ENCODE data around the gene INTS14.
A peak's percentile ranks its signal among the peaks of the same experiment; 100 is the strongest.
"Not testable (repeated sequence)": the region's sequence is repeated elsewhere in the genome, so short reads cannot be mapped to it uniquely, and the experiment has no call there.

INTS14 gene

DNA sequence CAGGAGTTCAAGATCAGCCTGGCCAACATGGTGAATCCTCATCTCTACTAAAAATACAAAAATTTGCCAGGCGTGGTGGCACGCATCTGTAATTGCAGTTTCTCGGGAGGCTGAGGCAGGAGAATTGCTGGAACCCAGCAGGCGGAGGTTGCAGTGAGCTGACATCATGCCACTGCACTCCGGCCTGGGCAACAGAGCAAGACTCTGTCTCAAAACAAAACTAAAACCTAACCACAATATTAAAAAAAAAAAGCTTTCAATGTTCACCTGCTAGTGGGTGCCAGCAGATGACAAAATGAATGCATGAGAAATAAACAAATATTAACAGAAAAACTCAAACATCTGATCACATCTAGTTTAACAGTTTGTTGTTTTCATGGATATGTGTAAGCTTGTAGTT is 19.8 kb upstream of the INTS14 start:
- DNase-seq (ENCODE audit: low spot score), result no peak

DNA sequence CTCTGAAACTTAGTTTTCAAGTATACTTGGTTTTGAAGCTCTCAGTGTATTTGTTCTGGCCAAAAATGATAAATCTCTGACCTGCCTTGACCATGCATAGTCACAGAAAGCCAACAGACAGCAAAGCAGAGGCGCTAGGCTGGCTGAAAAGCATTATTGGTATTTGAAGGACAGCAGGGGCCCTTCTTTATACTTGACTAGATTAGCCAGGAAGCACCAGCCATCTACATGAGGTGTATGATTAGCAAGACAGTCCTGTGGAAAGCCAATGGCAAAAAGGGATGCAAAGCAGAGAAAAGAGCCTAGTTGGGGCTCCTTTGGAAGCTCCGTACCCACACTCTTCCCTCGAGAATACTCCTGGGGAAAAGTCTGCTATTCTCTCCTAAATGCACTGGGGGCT is 18.6 kb upstream of the INTS14 start:
- no peak for DNase-seq (ENCODE audit: low spot score)

DNA sequence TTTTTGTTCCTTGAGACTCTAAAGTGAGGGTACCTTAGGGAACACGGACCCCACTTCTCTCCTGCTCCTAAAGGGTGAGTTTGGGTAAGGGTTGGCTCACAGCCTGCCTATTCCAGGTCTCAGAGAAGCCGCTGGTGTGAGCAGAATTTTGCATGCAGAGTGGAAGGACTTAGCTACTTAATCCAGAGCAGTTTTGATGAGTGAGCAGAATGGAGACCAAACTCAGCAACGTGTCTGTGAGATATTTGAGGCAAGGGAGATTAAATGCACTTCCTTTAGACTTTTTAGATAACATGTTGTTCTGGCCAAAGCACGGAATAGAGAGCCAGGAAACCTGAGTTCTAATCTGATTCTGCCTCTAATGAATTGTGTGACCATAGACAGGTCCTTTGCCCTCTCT is 15.9 kb upstream of the INTS14 start:
- DNase-seq (ENCODE audit: low spot score), result no peak

DNA sequence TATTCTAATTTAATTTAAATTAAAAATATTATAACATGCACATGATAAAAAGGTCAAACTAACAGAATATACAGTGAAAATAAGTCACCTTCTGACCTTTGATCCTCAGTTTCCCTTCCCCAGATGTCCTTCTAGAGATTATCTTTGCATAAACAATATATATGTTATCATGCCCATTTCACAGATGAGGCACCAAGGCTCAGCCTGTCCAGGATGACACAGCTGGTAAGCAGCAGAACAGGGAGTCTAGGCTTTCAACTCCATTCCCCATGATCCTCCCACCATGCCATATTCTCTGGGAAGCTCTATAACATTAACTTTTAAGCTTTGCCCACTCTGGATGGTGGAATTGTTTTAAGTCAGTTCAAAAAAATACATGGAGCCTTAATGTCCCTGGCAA is 12.2 kb upstream of the INTS14 start:
- no peak for DNase-seq (ENCODE audit: low spot score)

DNA sequence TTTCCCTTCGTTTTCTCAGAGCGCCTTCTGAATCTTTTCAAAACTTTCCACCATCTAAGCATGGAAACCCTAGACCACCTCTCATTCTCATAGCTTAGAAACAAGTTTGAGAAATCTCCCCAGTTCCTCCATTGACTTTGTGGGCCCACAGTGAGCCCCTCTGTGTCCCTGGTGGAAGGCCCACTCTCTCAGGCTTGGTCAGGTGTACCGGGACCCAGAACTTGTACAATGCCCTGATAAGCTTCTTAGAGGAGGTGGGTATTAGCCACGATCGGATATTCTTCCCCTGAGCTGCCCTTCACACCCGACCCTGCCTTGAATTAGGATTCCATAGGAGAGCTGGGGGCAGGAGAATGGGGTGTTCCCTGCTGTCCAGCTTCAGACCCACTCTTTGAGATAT is 10.7 kb upstream of the INTS14 start, which contains the start of gene SLC24A1:
Gene SLC24A1 (plus strand): TSS at position 301 of the 400 bp plus-strand sequence. CDS start 2,143 bp downstream, outside the sequence.
- DNase-seq (ENCODE audit: low spot score), result no peak

DNA sequence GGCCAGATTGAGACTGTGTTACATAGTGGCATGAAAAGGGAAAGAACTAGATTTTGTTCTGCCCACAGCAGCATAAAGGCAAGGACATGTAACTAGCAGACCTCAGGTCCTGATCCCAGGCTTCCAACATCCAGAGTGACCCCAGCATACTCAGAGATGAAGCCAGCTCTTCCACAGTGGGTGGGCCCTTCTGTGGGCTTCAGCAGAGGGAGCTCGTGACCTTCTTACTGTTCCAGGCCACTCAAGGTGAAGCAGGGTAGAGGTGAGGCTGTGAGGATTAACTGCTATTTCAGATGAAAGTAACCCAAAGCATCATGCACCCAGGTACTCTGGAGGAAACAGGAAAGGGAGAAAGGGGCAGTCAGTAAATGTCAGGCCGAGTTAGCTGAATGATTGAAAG is 9.9 kb upstream of the INTS14 start:
- no peak for DNase-seq (ENCODE audit: low spot score)

DNA sequence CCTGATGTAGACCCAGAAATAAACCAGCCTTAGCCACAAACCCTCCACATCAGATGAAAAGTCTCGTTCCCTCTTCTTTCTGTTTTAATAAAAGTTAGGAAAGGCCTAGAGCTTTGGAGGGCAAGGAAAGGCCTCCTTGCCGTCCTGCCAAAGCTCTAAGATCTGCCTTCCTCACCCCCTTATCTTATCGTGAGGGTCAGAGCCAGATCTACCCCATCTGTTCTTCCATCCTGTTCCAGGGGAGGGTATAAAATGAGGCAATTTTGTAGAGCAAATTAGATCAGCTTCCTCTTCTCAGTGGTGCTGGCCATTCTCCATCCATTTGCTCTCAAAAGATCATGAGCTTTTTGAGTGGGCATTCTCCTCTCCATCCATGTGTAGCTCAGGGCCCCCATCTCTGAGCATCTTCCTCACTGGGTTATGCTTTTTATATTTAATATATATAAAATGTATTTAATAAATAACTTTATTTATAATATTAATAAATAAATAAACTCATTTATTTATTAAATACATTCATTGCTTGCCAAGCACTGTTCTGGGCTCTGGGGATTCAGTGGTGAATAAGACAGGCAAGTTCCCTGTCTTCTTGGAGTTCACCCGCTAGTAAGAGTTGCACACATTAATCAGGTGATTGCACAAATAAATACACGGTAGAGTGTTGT is 8.8 kb upstream of the INTS14 start:
- DNase-seq (ENCODE audit: low spot score), result no peak

DNA sequence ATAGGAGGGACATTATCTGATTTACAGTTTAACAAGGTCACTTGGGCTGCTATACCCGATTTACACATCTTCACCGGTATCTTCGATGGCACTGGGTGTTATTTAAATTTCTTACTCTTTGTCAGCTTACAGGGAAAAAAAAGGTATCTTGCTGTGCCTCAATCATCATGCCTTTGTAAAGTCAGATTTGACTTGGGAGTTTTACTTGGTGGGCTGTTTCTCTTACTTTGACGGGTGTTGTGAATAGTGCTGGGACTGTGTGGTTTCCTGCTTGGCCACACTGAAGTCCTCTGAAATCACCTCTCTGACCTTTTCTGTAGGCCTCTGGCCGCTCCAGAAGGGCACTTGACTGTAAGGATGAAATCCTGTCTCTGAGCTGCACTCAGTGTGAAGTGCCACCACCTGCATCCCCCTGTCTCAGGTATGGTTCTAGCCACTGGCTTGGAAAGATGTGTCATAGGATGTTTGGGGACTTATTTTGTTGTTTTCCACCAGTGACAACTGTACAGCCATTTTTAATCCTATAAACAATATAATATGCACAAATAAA is 7.7 kb upstream of the INTS14 start:
- no peak for DNase-seq (ENCODE audit: low spot score)

DNA sequence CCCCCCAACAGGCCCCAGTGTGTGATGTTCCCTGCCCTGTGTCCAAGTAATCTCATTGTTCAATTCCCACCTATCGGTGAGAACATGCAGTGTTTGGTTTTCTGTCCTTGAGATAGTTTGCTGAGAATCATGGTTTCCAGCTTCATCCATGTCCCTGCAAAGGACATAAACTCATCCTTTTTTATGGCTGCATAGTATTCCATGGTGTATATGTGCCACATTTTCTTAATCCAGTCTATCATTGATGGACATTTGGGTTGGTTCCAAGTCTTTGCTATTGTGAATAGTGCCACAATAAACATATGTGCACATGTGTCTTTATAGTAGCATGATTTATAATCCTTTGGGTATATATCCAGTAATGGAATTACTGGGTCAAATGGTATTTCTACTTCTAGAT is 5.0 kb upstream of the INTS14 start:
- DNase-seq (ENCODE audit: low spot score), result not testable (repeated sequence)

DNA sequence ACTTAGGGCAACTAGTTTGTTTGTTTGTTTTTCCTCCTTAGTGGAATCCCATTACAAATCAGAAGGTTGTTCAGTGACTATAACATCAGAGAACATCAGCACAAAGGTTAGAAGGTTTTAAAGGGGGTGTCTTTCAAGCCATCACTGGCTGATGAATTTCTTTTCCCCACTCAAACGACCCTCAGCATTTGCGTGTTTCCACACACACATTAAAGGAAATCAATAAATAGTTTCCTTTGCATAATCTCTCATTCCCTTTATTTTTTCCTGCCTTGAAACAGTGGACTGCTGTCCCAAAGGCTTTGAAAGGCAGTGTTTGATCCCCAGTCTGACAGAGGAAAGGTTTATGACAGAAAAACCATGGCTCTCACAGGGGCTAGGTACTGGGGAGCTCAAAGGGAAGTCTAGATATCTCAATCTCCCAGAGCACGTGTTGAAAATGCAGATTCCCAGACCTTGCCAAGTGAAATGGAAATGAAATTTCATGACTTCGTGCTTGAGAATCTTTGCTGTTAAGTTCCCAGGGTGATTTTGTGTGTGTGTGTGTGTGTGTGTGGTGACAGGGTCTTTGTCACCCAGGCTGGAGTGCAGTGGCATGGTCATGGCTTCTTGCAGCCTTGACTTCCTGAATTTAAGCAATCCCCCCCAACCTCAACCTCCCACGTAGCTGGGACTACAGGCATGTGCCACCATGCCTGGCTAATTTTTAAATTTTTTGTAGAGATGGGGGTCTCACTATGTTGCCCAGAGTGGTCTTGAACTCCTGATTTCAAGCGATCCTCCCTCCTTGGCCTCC is 2.2 kb upstream of the INTS14 start:
- DNase-seq (ENCODE audit: low spot score), result no peak

DNA sequence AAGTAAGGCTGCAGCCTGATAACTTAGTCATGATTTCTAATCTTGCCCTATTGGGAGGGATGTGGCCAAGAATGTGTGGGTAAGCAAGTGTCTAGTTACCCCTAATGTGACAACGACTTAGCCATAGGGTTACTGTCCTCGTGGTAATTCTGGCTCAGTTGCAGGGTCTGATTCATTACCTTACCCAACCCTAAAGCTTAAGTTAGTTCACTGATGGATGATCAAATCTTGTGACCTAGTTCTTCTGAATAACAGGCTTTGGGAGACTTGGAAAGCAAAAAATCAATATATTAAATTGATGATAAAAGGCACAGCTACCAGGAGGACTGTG is 1.6 kb upstream of the INTS14 start:
- no peak for DNase-seq (ENCODE audit: low spot score)

DNA sequence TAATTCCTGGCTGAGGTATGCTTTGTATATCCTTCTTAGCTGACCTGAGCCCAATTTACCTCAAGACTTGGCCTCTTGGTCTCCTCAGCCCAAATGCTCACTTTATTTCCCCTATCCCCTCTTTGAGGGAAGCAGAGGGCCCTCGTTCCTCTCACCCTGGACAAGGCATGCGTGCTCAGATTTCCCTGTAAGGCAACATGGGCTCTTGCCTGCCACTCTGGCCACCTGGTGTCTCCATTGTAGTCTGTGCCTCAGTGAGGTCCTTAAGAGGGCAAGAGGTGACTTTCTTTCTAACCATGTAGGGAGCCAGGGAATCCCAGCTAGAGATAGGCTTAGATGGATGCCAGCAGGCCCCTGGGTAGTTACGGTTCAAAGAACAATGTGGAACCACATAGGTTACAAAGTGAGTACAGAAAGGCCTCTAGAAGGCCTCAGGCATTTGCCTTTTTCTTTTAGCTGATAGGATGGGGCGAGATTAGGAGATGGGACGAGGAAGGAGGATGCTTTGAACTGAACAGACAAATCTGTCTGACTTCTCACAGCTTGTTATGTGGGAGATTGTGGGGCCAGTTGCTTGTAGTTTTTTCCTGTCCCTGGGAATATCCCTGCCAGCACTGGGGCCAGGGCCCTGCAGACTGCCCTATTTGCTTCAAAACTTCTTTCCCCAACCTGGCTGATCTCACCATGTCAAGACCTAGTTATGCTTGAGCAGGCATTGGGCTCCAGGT is 1.1 kb upstream of the INTS14 start:
- no peak for DNase-seq (ENCODE audit: low spot score)

DNA sequence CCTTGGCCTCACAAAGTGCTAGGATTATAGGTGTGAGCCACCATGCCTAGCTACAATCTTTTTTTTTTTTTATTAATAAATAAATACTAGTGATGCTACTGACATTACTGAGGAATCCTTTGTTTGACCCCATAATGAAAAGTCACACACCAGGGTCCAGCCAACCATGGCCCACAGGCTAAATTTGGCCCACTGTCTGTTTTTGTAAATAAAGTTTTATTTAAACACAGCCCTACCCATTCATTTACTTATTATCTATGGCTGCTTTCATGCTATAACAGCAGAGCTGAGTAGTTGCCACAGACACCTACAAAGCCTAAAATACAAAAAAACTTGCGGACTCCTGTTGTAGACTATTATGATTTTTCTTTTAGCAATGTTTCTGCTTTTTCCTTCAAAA is 7.4 kb downstream of the INTS14 start:
- no peak for DNase-seq (ENCODE audit: low spot score)

DNA sequence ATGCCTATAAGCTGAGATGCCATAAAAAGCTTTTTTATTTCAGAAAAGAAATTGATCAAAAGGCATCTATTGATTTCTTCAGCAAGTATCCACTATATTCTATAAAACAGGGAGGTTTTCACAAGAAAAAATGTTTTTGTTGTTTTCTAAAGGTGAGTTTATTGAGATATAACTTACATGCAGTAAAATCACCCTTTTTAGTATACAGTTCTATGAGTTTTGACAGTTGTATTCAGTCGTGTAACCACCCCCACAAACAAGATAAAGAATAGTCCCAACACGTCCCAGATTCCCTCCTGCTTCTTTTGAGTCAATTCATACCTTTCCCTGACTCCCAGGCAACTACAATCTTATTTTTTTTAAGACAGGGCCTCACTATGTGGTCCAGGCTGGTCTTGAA is 7.8 kb downstream of the INTS14 start:
- no peak for DNase-seq (ENCODE audit: low spot score)

DNA sequence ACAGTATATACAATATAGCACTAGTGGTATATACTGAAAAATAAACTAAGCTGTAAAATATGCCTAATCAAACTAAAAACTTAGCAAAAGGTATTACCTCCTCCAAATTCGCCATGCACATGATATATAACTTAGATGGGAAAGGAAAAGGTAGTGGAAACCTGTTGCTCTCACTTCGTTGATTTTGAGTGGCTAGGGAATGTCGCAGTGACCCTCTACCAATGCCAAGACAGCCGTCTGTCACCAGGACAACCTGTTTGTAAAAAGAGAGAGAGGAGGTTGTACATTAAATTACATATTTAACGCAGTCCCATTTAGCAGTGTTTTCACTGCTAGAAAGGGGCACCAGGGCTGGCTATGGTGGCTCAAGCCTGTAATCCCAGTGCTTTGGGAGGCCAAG is 11.3 kb downstream of the INTS14 start:
- no peak for DNase-seq (ENCODE audit: low spot score)

DNA sequence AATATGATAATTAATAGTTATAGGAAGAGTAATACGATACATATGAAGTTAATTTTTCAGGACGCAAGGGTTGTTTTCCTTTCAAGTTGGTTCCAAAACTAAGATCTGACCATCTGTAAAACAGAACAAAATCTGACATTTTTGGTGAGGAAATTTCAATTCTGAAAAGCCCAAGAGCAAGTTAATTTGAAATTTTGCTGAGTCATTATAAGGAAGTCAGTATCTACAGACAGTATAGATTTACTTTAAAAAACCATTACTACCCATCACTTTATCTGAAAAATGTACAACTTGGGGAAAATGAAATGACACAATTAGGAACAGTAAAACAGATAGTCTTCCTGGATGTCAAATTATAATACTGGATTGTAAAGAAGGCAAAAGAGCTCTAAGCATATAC is 12.5 kb downstream of the INTS14 start:
- DNase-seq (ENCODE audit: low spot score), result no peak

DNA sequence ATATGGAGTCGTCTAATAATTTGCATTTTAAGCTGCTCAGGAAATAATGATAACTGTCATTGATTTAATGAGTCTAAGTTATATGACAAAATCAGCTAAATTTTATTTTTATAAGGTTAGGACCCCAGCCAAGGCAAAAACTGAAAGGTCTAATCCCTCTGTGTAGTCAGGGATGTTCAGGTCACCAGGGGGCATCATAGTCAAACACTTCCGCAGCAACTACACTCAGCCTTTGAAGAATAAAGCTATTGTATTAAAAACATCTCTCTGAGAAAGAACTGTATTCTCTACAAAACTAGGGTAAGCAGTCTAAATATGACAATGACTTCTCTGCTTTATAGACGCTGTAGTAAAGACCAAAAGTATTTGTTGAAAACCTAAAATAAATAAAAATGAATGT is 15.0 kb downstream of the INTS14 start:
- DNase-seq (ENCODE audit: low spot score), result peak; percentile 64

DNA sequence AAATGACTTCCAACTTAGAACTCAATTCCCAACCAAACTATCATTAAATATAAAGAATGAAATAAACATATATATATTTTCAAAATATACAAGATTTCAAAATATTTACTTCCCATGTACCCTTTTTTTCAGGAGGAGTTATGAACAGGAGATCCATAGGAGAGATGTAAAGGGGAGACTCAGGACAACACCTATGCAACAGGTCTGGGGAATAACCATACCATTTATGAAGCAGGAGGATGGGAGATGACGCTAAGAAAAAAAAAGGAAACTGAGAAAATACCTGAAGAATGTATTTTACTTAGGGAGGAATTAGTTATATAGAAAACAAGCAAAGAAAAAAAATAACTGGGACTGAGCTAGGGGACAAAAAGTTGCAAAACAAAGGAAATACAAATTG is 23.8 kb downstream of the INTS14 start:
- no peak for DNase-seq (ENCODE audit: low spot score)

DNA sequence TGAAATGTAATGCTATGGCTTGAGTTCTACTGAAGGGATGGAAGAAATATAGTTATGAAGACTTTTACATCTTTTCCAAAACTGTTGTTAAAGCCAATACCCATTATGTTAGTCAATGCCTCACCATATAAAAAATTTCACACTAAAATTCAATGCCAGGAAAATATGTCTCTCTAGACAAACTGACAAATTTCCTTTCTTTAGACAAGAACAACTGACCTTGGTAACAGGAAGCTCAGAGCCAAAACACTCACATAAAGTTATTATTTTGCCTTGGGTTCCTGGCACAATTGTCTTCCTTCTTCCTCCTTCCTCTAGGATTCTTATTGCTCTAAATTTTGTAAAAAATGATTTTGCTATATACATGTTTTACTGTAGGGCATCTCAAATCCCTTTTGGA is 26.7 kb downstream of the INTS14 start:
- DNase-seq (ENCODE audit: low spot score), result no peak

DNA sequence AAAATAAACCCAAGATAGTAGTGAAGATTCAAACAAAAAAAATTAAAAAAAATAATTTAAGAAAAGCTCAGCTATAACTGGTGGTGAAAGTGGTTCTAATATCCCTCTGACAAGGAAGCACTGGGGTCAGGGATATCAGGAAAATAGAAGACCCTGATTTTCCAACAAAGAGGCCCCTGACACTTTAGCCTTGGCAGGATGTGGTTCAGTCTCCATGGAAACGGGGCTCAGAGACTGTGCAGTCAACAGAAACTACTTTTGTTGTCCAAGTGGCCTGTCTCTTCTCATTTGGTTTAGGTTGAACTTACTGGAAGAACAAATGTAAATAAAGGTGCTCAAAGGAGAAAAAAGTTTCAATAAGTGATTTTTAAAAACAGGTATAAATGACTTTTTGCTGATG is 27.2 kb downstream of the INTS14 start:
- no peak for DNase-seq (ENCODE audit: low spot score)

DNA sequence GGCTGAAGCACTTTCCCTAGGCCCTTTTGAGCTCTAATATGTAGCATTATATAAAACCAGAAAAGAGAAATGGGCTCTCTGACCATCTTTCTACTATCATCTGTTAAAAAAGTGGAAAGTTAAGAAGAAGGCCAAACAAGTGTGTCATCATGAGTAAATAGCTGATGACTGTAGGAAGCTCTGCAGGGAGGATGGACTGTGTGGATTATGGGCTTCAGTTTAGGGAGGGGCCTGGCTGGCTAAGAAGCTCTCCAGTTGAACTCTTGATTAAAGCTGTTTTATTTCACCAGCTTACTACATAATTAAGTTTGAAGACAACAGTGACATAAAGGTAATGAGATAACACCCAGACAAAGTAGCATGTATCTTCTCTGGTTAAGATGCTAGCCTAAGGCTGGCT is 30.6 kb downstream of the INTS14 start:
- DNase-seq (ENCODE audit: low spot score), result peak; percentile 58

DNA sequence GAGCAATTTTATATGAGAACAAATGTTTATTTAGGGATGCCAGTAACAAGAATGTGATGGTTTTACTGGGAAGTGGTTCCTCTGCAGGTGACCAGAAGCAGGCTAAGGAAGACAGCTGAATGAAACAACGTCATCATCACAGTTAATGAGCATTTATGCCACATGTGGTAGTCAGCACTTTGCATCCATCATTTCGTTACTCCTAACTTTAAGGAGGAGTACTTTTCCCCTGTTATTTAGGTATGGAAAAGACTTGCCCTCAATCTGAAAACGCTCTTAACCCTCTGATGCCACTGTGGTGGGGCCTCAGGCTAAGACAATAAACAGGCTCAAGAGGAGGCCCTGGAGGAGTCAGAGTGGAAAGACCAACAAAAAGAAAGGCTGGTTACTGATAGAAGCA is 31.2 kb downstream of the INTS14 start:
- DNase-seq (ENCODE audit: low spot score), result no peak
